Measurements from ENCODE around the gene CSNK1E. TPM values are rescaled to one million over a fixed set of nuclear protein-coding genes. Genes with fewer than 3 reads are reported as not detected.
A peak's percentile ranks its signal among the peaks of the same experiment; 100 is the strongest.

The CSNK1E gene
- total RNA-seq, 1 experiment from 2014 or later = 129 TPM

DNA sequence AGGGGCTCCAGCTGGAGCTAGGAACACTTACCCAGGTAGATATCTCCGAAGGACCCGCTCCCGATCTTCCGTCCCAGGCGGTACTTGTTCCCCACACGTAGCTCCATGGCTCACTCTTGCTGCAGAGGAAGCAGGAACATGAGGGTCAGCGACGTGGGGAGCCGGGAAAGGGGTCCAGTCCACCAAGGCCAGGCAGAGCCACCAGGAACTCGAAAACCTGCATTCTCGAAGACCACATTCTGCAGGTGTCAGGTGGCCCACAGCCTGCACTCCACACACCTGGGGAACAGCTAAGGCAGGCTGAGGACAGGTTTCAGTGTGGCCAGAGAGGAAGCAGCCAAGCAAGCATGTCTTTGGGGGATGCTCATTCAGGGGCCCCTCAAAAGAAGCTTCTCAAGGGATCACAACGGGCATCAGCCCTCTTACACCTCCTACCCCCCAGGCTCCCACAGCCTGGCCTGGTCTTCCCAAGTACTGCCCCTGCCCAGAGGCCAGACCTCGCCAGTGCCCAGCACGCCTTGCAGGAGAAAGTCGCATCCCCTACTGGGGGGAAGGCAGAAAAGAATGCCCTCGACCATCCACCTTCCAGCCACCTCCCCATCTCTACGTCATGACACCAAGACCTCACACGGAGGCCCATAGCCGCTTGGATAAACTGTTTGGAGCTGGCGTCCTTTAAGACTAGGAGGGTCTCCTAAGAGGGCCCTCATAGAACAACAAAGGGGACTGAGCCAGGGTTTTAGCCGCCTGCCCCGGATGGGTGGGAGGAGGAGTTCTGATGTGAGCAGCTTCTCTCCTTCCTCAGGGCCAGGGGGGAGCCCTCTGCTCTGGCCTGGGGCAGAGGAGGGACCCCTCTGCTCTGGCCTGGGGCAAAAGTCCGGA, 2.9 kb downstream of the CSNK1E start:
- peak overlapping the region; percentile 86 for H3K4me3 Mint-ChIP-seq (ENCODE audit: unreplicated experiment)
- ChIA-PET POLR2A (no interaction called here), CTCF (no interaction called here)
- no TSS peak for BruUV-seq (replicated peaks)
- H3K36me3 Mint-ChIP-seq (ENCODE audit: insufficient read depth, unreplicated experiment) = peaks cover 62% of the 10 kb centered on the region
- peak overlapping the region; percentile 45 for H3K27ac Mint-ChIP-seq (ENCODE audit: unreplicated experiment)
- Histone ChIP-seq H3K9me3 (no peaks in the 10 kb centered on the region), H3K4me1 (peaks cover 12% of the 10 kb centered on the region), H3K27me3 (replicated peaks; ENCODE audit: control insufficient read depth, insufficient read depth, low read length) (no peaks in the 10 kb centered on the region), H3K36me3 (ENCODE audit: control insufficient read depth, insufficient read depth, low read length) (peaks cover 2% of the 10 kb centered on the region), H3K4me3 (ENCODE audit: low read depth, low read length) (no peak overlapping the region)
- no peaks in the 10 kb centered on the region for H3K9me3 Mint-ChIP-seq (ENCODE audit: unreplicated experiment)
- intact Hi-C loops (cut with micrococcal nuclease; ENCODE audit: unreplicated experiment) = no loop called here
- no peak for DNase-seq
- no peaks in the 10 kb centered on the region for H3K27me3 Mint-ChIP-seq (ENCODE audit: insufficient read depth, unreplicated experiment)
- H3K4me1 Mint-ChIP-seq (ENCODE audit: low read depth, unreplicated experiment) = no peaks in the 10 kb centered on the region
- TF ChIP-seq, protein P1, sequence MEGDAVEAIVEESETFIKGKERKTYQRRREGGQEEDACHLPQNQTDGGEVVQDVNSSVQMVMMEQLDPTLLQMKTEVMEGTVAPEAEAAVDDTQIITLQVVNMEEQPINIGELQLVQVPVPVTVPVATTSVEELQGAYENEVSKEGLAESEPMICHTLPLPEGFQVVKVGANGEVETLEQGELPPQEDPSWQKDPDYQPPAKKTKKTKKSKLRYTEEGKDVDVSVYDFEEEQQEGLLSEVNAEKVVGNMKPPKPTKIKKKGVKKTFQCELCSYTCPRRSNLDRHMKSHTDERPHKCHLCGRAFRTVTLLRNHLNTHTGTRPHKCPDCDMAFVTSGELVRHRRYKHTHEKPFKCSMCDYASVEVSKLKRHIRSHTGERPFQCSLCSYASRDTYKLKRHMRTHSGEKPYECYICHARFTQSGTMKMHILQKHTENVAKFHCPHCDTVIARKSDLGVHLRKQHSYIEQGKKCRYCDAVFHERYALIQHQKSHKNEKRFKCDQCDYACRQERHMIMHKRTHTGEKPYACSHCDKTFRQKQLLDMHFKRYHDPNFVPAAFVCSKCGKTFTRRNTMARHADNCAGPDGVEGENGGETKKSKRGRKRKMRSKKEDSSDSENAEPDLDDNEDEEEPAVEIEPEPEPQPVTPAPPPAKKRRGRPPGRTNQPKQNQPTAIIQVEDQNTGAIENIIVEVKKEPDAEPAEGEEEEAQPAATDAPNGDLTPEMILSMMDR (IDR thresholded peaks at IDR 0.05; ENCODE audit: insufficient read depth in 1 of 2, low read depth in 1 of 2, low read length in 1 of 2, severe bottlenecking in 1 of 2, unreplicated experiment in 1 of 2) = no peak

DNA sequence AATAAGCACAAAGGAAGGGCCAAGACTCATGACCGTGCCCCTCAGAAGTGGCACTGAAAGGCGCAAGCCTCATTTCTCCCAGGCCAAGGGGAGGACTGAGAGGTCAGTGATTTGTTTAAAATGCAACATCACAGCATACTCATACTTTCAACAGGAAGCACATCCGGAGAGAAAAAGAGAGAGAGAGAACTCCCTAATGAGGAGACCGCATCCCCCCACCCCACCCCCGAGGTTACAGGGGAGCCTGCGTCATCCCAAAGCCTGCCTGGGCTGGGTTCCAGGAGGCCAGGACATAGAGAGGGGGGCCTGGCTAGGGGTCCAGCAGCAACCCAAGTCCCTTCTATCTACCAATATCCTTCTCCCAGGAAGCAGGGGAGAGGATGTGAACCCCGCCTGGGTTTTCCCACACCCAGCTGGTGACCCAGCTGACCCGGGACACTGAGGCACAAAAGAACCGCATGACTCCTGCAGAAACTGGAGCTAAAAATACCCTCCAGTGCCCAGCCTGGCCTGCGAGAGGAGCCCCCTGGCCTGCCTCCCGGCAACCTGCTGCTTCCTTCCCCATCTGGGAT, 3.8 kb downstream of the CSNK1E start:
- TF ChIP-seq, protein P1 (IDR thresholded peaks at IDR 0.05; ENCODE audit: insufficient read depth in 1 of 2, low read depth in 1 of 2, low read length in 1 of 2, severe bottlenecking in 1 of 2, unreplicated experiment in 1 of 2) = no peak
- H3K36me3 Mint-ChIP-seq (ENCODE audit: insufficient read depth, unreplicated experiment) = peaks cover 66% of the 10 kb centered on the region
- H3K9me3 Mint-ChIP-seq (ENCODE audit: unreplicated experiment) = no peaks in the 10 kb centered on the region
- H3K27me3 Mint-ChIP-seq (ENCODE audit: insufficient read depth, unreplicated experiment) = no peaks in the 10 kb centered on the region
- no peak for DNase-seq
- Histone ChIP-seq H3K36me3 (ENCODE audit: control insufficient read depth, insufficient read depth, low read length) (peaks cover 2% of the 10 kb centered on the region), H3K4me3 (ENCODE audit: low read depth, low read length) (no peak overlapping the region), H3K4me1 (peaks cover 6% of the 10 kb centered on the region; the same call in 1 of the 2 replicates), H3K27me3 (replicated peaks; ENCODE audit: control insufficient read depth, insufficient read depth, low read length) (no peaks in the 10 kb centered on the region), H3K9me3 (no peaks in the 10 kb centered on the region)
- ChIA-PET CTCF (no interaction called here), POLR2A (interaction anchor here (0.6 kb wide), 1 partner anchor 136 kb away, joined by 6 read pairs; no protein-coding TSS in a partner anchor)
- BruUV-seq (replicated peaks) = no TSS peak
- no peak overlapping the region for H3K27ac Mint-ChIP-seq (ENCODE audit: unreplicated experiment)
- H3K4me3 Mint-ChIP-seq (ENCODE audit: unreplicated experiment) = no peak overlapping the region
- intact Hi-C loops (cut with micrococcal nuclease; ENCODE audit: unreplicated experiment) = no loop called here
- H3K4me1 Mint-ChIP-seq (ENCODE audit: low read depth, unreplicated experiment) = no peaks in the 10 kb centered on the region

DNA sequence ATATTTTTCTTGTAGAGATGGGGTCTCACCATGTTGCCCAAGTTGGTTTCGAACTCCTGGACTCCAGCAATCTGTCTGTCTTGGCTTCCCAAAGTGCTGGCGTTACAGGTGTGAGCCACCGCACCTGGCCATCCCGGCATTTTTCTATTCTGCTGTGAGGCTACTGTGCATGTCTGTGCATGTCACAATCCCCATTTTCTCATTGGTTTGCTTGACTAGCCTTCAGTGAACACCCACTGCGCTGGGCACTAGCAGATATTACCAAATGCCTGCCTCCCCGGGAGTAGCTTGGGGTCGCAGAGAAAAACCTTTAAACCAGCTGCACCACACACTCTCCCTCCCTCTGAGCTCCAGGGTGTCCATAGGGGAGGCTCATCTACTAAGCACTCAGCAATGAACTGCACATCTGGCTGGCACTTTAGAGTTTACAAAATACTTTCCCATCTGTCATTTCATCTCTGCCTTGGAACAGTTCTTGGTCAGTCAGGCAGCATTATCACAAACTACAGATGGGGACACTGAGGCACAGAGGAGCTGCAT, 4.9 kb downstream of the CSNK1E start:
- no peaks in the 10 kb centered on the region for H3K27me3 ChIP-seq (replicated peaks; ENCODE audit: control insufficient read depth, insufficient read depth, low read length)
- Mint-ChIP-seq H3K4me3 (ENCODE audit: unreplicated experiment) (no peak overlapping the region), H3K4me1 (ENCODE audit: low read depth, unreplicated experiment) (no peaks in the 10 kb centered on the region), H3K36me3 (ENCODE audit: insufficient read depth, unreplicated experiment) (peaks cover 72% of the 10 kb centered on the region), H3K27me3 (ENCODE audit: insufficient read depth, unreplicated experiment) (no peaks in the 10 kb centered on the region), H3K27ac (ENCODE audit: unreplicated experiment) (no peak overlapping the region), H3K9me3 (ENCODE audit: unreplicated experiment) (no peaks in the 10 kb centered on the region)
- H3K9me3 ChIP-seq = no peaks in the 10 kb centered on the region
- intact Hi-C loops (cut with micrococcal nuclease; ENCODE audit: unreplicated experiment) = no loop called here
- H3K4me3 ChIP-seq (ENCODE audit: low read depth, low read length) = no peak overlapping the region
- BruUV-seq (replicated peaks) = no TSS peak
- peaks cover 2% of the 10 kb centered on the region for H3K36me3 ChIP-seq (ENCODE audit: control insufficient read depth, insufficient read depth, low read length)
- CTCF ChIA-PET = no interaction called here
- 0 out of 2 replicates have a peak, but pooled peaks cover 6% of the 10 kb centered on the region for H3K4me1 ChIP-seq
- no peak for DNase-seq
- TF ChIP-seq, protein P1 (IDR thresholded peaks at IDR 0.05; ENCODE audit: insufficient read depth in 1 of 2, low read depth in 1 of 2, low read length in 1 of 2, severe bottlenecking in 1 of 2, unreplicated experiment in 1 of 2) = no peak
- POLR2A ChIA-PET = interaction anchor here (0.7 kb wide), 1 partner anchor 316 kb away, joined by 10 read pairs; no protein-coding TSS in a partner anchor

All from Caco-2 (cell line).